Keratinocyte (primary cell): Measurements from ENCODE around the gene PDK4. TPM values are rescaled to one million over a fixed set of nuclear protein-coding genes. Genes with fewer than 3 reads are reported as not detected.

Source experiments
- DNase-seq: peaks from one replicate; pipeline ENCODE4 v3.0.0-alpha.2; 2011; ENCODE audit warnings: low read depth, missing footprints, low spot score
- FAIRE-seq: peaks from 2 replicates; lab custom pipeline; 2011; peaks lifted over from hg19 to GRCh38; lab: Jason Lieb, UNC
- H2AFZ ChIP-seq: 2 replicates; pipeline ENCODE4 v1.6.0; 2012; ENCODE audit warnings: low read length, control low read depth, inconsistent platforms; ENCODE audit not compliant: control insufficient read depth
- H3K27ac ChIP-seq: 2 replicates; pipeline ENCODE4 v1.5.1; 2011; ENCODE audit warnings: low read length; ENCODE audit not compliant: control insufficient read depth, insufficient read depth
- H3K27me3 ChIP-seq: 3 replicates; pipeline ENCODE4 v1.6.0; 2011; ENCODE audit warnings: low read length; ENCODE audit not compliant: control insufficient read depth, insufficient read depth; ENCODE audit errors: extremely low read depth
- H3K36me3 ChIP-seq, 2 experiments: 2 replicates in 1 of 2; 3 replicates in 1 of 2; pipeline ENCODE4 v1.5.1; 2011; ENCODE audit warnings: low read length in 2 of 2, mild to moderate bottlenecking in 1 of 2; ENCODE audit not compliant: control insufficient read depth in 2 of 2, insufficient read depth in 2 of 2; ENCODE audit errors: extremely low read depth in 1 of 2
- H3K4me1 ChIP-seq: 3 replicates; pipeline ENCODE4 v1.5.1; 2011; ENCODE audit warnings: low read length; ENCODE audit not compliant: control insufficient read depth, insufficient read depth; ENCODE audit errors: extremely low read depth
- H3K4me2 ChIP-seq: 3 replicates; pipeline ENCODE4 v1.6.0; 2011; ENCODE audit warnings: low read depth, low read length; ENCODE audit not compliant: control insufficient read depth, insufficient read depth; ENCODE audit errors: extremely low read depth
- H3K4me3 ChIP-seq, 3 experiments: fragments of 200-600 bp in 1 of 3; sonication (generic) in 1 of 3; 2 replicates in 2 of 3; 3 replicates in 1 of 3; pipeline ENCODE4 v1.5.1; 2011 to 2016; ENCODE audit warnings: low read length in 3 of 3, mild to moderate bottlenecking in 3 of 3, control low read depth in 2 of 3, inconsistent platforms in 1 of 3, low read depth in 1 of 3, mixed read lengths in 1 of 3, mixed run types in 1 of 3, moderate library complexity in 1 of 3; ENCODE audit not compliant: control insufficient read depth in 2 of 3, insufficient read depth in 2 of 3; ENCODE audit errors: extremely low read depth in 1 of 3
- H3K79me2 ChIP-seq: 2 replicates; pipeline ENCODE4 v1.6.0; 2012; ENCODE audit warnings: low read length; ENCODE audit not compliant: control insufficient read depth, insufficient read depth
- H3K9ac ChIP-seq: 3 replicates; pipeline ENCODE4 v1.6.0; 2011; ENCODE audit warnings: low read length; ENCODE audit not compliant: control insufficient read depth, insufficient read depth; ENCODE audit errors: extremely low read depth
- H3K9me1 ChIP-seq: 3 replicates; pipeline ENCODE4 v1.6.0; 2011; ENCODE audit warnings: low read length; ENCODE audit not compliant: control insufficient read depth, insufficient read depth; ENCODE audit errors: extremely low read depth
- H3K9me3 ChIP-seq: 2 replicates; pipeline ENCODE4 v1.5.1; 2012; ENCODE audit warnings: low read depth, low read length; ENCODE audit not compliant: control insufficient read depth
- H4K20me1 ChIP-seq: 3 replicates; pipeline ENCODE4 v1.6.0; 2011; ENCODE audit warnings: low read length; ENCODE audit not compliant: control insufficient read depth, insufficient read depth; ENCODE audit errors: extremely low read depth
- CTCF ChIP-seq, 3 experiments: IDR thresholded peaks in 1 of 3; conservative IDR thresholded peaks in 1 of 3; optimal IDR thresholded peaks in 1 of 3; 2 replicates in 2 of 3; 3 replicates in 1 of 3; pipeline versions ENCODE3 to v1.5.1; 2011; ENCODE audit warnings: low read length in 3 of 3, mild to moderate bottlenecking in 3 of 3, moderate library complexity in 2 of 3, control low read depth in 1 of 3, inconsistent platforms in 1 of 3; ENCODE audit not compliant: insufficient read depth in 2 of 3; ENCODE audit errors: extremely low read depth in 1 of 3
- EZH2 ChIP-seq: IDR thresholded peaks from one replicate; pipeline ENCODE4 v1.6.1; 2012; ENCODE audit warnings: inconsistent platforms, mild to moderate bottlenecking, low read length, moderate library complexity
- dilution Hi-C: fragments of 300-500 bp; cut with MboI; formaldehyde crosslinking; loops from one replicate; pipeline ENCODE4 v1.7.0; 2020; ENCODE audit warnings: low sequenced_read_pairs; ENCODE audit not compliant: extremely low pct_ligation_motif_present
- polyA plus RNA-seq, 5 experiments: library from polyadenylated mRNA; depleted of rRNA in 3 of 5; stranded (reverse) in 3 of 5; stranded (forward) in 1 of 5; unstranded in 1 of 5; fragments of >200 nt; gene quantifications; 1 replicate in 1 of 5; 2 replicates in 3 of 5; 3 replicates in 1 of 5; pipeline versions ENCODE4 v1.2.1 to v1.2.3, GENCODE V29; 2011 to 2012; ENCODE audit warnings: missing spikeins in 2 of 5, low read depth in 1 of 5, low replicate concordance in 1 of 5

Gene PDK4
- polyA plus RNA-seq, 1 donor (not counting 4 experiments of a cell fraction or from before 2014, with no cell fraction given), result not detected

- H3K27ac ChIP-seq, result no peak overlapping the region
These were observed 2.8 kb upstream of the PDK4 start for GRCh38 chr7:95599069-95599468.

GRCh38 chr7:95598511-95598910 is 2.2 kb upstream of the PDK4 start:
- dilution Hi-C loops, result no loop called here
- H3K9me3 ChIP-seq, result no peaks in the 10 kb centered on the region
- no peaks in the 10 kb centered on the region for H3K36me3 ChIP-seq
- no peak overlapping the region for H3K4me3 ChIP-seq
- no peaks in the 10 kb centered on the region for H3K9me1 ChIP-seq
- H3K9ac ChIP-seq, result no peak overlapping the region
- DNase-seq, result no peak
- no peaks in the 10 kb centered on the region for H3K79me2 ChIP-seq
- H2AFZ ChIP-seq, result no peak overlapping the region
- peaks cover 15% of the 10 kb centered on the region for H3K27me3 ChIP-seq
- no peak overlapping the region for H3K4me2 ChIP-seq
- no peak for TF ChIP-seq EZH2
- no peak for TF ChIP-seq CTCF (optimal IDR thresholded peaks at IDR 0.05 in 1 of 3, IDR thresholded peaks at IDR 0.05 in 1 of 3, conservative IDR thresholded peaks at IDR 0.05 in 1 of 3; ENCODE audit: extremely low read depth in 1 of 3, insufficient read depth in 2 of 3, low read length in 3 of 3)
- FAIRE-seq, result no peak
- H4K20me1 ChIP-seq, result no peaks in the 10 kb centered on the region
- H3K27ac ChIP-seq, result no peak overlapping the region
- H3K4me1 ChIP-seq, result no peaks in the 10 kb centered on the region

More at GRCh38 chr7:95599069-95599468, 2.8 kb upstream of the PDK4 start:
- Histone ChIP-seq H3K36me3 (no peaks in the 10 kb centered on the region), H3K4me1 (no peaks in the 10 kb centered on the region), H3K27me3 (peaks cover 15% of the 10 kb centered on the region), H3K9me1 (no peaks in the 10 kb centered on the region), H3K4me3 (no peak overlapping the region), H3K79me2 (no peaks in the 10 kb centered on the region), H3K4me2 (no peak overlapping the region), H2AFZ (no peak overlapping the region), H4K20me1 (no peaks in the 10 kb centered on the region), H3K9ac (no peak overlapping the region), H3K9me3 (no peaks in the 10 kb centered on the region)
- dilution Hi-C loops, result no loop called here
- TF ChIP-seq EZH2 (no peak), CTCF (optimal IDR thresholded peaks at IDR 0.05 in 1 of 3, IDR thresholded peaks at IDR 0.05 in 1 of 3, conservative IDR thresholded peaks at IDR 0.05 in 1 of 3; ENCODE audit: extremely low read depth in 1 of 3, insufficient read depth in 2 of 3, low read length in 3 of 3) (no peak)
- DNase-seq (no peak), FAIRE-seq (no peak)
